ENCODE results near the gene LNPEP.
"Not testable (repeated sequence)": the region's sequence is repeated elsewhere in the genome, so short reads cannot be mapped to it uniquely, and the experiment has no call there.

Gene LNPEP

GRCh38 chr5:96930589-96930988 lies 5.3 kb upstream of the LNPEP start:
- no peaks in the 10 kb centered on the region for H3K36me3 ChIP-seq (ENCODE audit: insufficient read depth, low read length)
- H3K9me3 ChIP-seq (replicated peaks; ENCODE audit: low read length), result no peaks in the 10 kb centered on the region

GRCh38 chr5:96931037-96931436 lies 4.8 kb upstream of the LNPEP start:
- not testable (repeated sequence) for H3K4me2 ChIP-seq (ENCODE audit: low read length); H3K4me3 ChIP-seq (ENCODE audit: low read length); H3K27me3 ChIP-seq (ENCODE audit: control insufficient read depth, insufficient read depth, low read length); H3K9me3 ChIP-seq (replicated peaks; ENCODE audit: low read length); H3K36me3 ChIP-seq (ENCODE audit: insufficient read depth, low read length); H3K9ac ChIP-seq (ENCODE audit: low read depth, low read length)
- peaks cover 14% of the 10 kb centered on the region for H3K4me1 ChIP-seq (ENCODE audit: control insufficient read depth, insufficient read depth, low read length)

More at GRCh38 chr5:96930589-96930988, 5.3 kb upstream of the LNPEP start:
- no peak overlapping the region for H3K4me3 ChIP-seq (ENCODE audit: low read length)
- no peaks in the 10 kb centered on the region for H3K27me3 ChIP-seq (ENCODE audit: control insufficient read depth, insufficient read depth, low read length)
- peaks cover 14% of the 10 kb centered on the region for H3K4me1 ChIP-seq (ENCODE audit: control insufficient read depth, insufficient read depth, low read length)
- H3K4me2 ChIP-seq (ENCODE audit: low read length), result no peak overlapping the region
- H3K9ac ChIP-seq (ENCODE audit: low read depth, low read length), result no peak overlapping the region

GRCh38 chr5:96931605-96932004 lies 4.3 kb upstream of the LNPEP start:
- Histone ChIP-seq H3K27me3 (ENCODE audit: control insufficient read depth, insufficient read depth, low read length) (no peaks in the 10 kb centered on the region), H3K9ac (ENCODE audit: low read depth, low read length) (no peak overlapping the region), H3K36me3 (ENCODE audit: insufficient read depth, low read length) (no peaks in the 10 kb centered on the region), H3K4me3 (ENCODE audit: low read length) (no peak overlapping the region), H3K4me2 (ENCODE audit: low read length) (no peak overlapping the region), H3K9me3 (replicated peaks; ENCODE audit: low read length) (no peaks in the 10 kb centered on the region), H3K4me1 (ENCODE audit: control insufficient read depth, insufficient read depth, low read length) (peaks cover 14% of the 10 kb centered on the region)

- no peaks in the 10 kb centered on the region for H3K9me3 ChIP-seq (replicated peaks; ENCODE audit: low read length)
- H3K4me1 ChIP-seq (ENCODE audit: control insufficient read depth, insufficient read depth, low read length), result peaks cover 16% of the 10 kb centered on the region
- no peaks in the 10 kb centered on the region for H3K27me3 ChIP-seq (ENCODE audit: control insufficient read depth, insufficient read depth, low read length)
- no peak overlapping the region for H3K4me2 ChIP-seq (ENCODE audit: low read length)
- no peak overlapping the region for H3K4me3 ChIP-seq (ENCODE audit: low read length)
- H3K9ac ChIP-seq (ENCODE audit: low read depth, low read length), result no peak overlapping the region
- H3K36me3 ChIP-seq (ENCODE audit: insufficient read depth, low read length), result no peaks in the 10 kb centered on the region
Observed at GRCh38 chr5:96932026-96932425, 3.9 kb upstream of the LNPEP start.

GRCh38 chr5:96933764-96934707 lies 1.8 kb upstream of the LNPEP start:
- no peaks in the 10 kb centered on the region for H3K9me3 ChIP-seq (replicated peaks; ENCODE audit: low read length)
- peak overlapping the region; percentile 89 for H3K9ac ChIP-seq (ENCODE audit: low read depth, low read length)
- peak overlapping the region; percentile 98 for H3K4me3 ChIP-seq (ENCODE audit: low read length)
- H3K4me2 ChIP-seq (ENCODE audit: low read length), result peak overlapping the region; percentile 100
- H3K36me3 ChIP-seq (ENCODE audit: insufficient read depth, low read length), result no peaks in the 10 kb centered on the region
- H3K27me3 ChIP-seq (ENCODE audit: control insufficient read depth, insufficient read depth, low read length), result no peaks in the 10 kb centered on the region
- H3K4me1 ChIP-seq (ENCODE audit: control insufficient read depth, insufficient read depth, low read length), result peaks cover 21% of the 10 kb centered on the region

- no peaks in the 10 kb centered on the region for H3K27me3 ChIP-seq (ENCODE audit: control insufficient read depth, insufficient read depth, low read length)
- H3K9me3 ChIP-seq (replicated peaks; ENCODE audit: low read length), result no peaks in the 10 kb centered on the region
- H3K4me2 ChIP-seq (ENCODE audit: low read length), result peak overlapping the region; percentile 100
- H3K4me1 ChIP-seq (ENCODE audit: control insufficient read depth, insufficient read depth, low read length), result peaks cover 27% of the 10 kb centered on the region
- H3K9ac ChIP-seq (ENCODE audit: low read depth, low read length), result peak overlapping the region; percentile 89
- H3K4me3 ChIP-seq (ENCODE audit: low read length), result peak overlapping the region; percentile 98
- H3K36me3 ChIP-seq (ENCODE audit: insufficient read depth, low read length), result no peaks in the 10 kb centered on the region
Observed at GRCh38 chr5:96934708-96935558, 947 bp upstream of the LNPEP start.

GRCh38 chr5:96936431-96937320 lies 796 bp downstream of the LNPEP start:
- H3K4me3 ChIP-seq (ENCODE audit: low read length), result peak overlapping the region; percentile 98
- no peaks in the 10 kb centered on the region for H3K9me3 ChIP-seq (replicated peaks; ENCODE audit: low read length)
- H3K4me2 ChIP-seq (ENCODE audit: low read length), result peak overlapping the region; percentile 100
- peak overlapping the region; percentile 89 for H3K9ac ChIP-seq (ENCODE audit: low read depth, low read length)
- no peaks in the 10 kb centered on the region for H3K36me3 ChIP-seq (ENCODE audit: insufficient read depth, low read length)
- H3K4me1 ChIP-seq (ENCODE audit: control insufficient read depth, insufficient read depth, low read length), result peaks cover 36% of the 10 kb centered on the region
- H3K27me3 ChIP-seq (ENCODE audit: control insufficient read depth, insufficient read depth, low read length), result no peaks in the 10 kb centered on the region

GRCh38 chr5:96940586-96940985 lies 4.7 kb downstream of the LNPEP start:
- H3K4me2 ChIP-seq (ENCODE audit: low read length), result peak overlapping the region; percentile 9
- H3K36me3 ChIP-seq (ENCODE audit: insufficient read depth, low read length), result no peaks in the 10 kb centered on the region
- no peak overlapping the region for H3K9ac ChIP-seq (ENCODE audit: low read depth, low read length)
- H3K4me3 ChIP-seq (ENCODE audit: low read length), result no peak overlapping the region
- no peaks in the 10 kb centered on the region for H3K27me3 ChIP-seq (ENCODE audit: control insufficient read depth, insufficient read depth, low read length)
- H3K4me1 ChIP-seq (ENCODE audit: control insufficient read depth, insufficient read depth, low read length), result peaks cover 22% of the 10 kb centered on the region
- no peaks in the 10 kb centered on the region for H3K9me3 ChIP-seq (replicated peaks; ENCODE audit: low read length)

GRCh38 chr5:96941140-96941539 lies 5.3 kb downstream of the LNPEP start:
- peaks cover 22% of the 10 kb centered on the region for H3K4me1 ChIP-seq (ENCODE audit: control insufficient read depth, insufficient read depth, low read length)
- H3K9ac ChIP-seq (ENCODE audit: low read depth, low read length), result no peak overlapping the region
- no peak overlapping the region for H3K4me2 ChIP-seq (ENCODE audit: low read length)
- no peak overlapping the region for H3K4me3 ChIP-seq (ENCODE audit: low read length)
- H3K36me3 ChIP-seq (ENCODE audit: insufficient read depth, low read length), result no peaks in the 10 kb centered on the region
- H3K27me3 ChIP-seq (ENCODE audit: control insufficient read depth, insufficient read depth, low read length), result no peaks in the 10 kb centered on the region
- no peaks in the 10 kb centered on the region for H3K9me3 ChIP-seq (replicated peaks; ENCODE audit: low read length)

GRCh38 chr5:96942078-96942477 lies 6.2 kb downstream of the LNPEP start:
- Histone ChIP-seq H3K4me1 (ENCODE audit: control insufficient read depth, insufficient read depth, low read length) (peaks cover 23% of the 10 kb centered on the region), H3K36me3 (ENCODE audit: insufficient read depth, low read length) (no peaks in the 10 kb centered on the region), H3K4me3 (ENCODE audit: low read length) (no peak overlapping the region), H3K27me3 (ENCODE audit: control insufficient read depth, insufficient read depth, low read length) (no peaks in the 10 kb centered on the region), H3K9ac (ENCODE audit: low read depth, low read length) (no peak overlapping the region), H3K4me2 (ENCODE audit: low read length) (no peak overlapping the region), H3K9me3 (replicated peaks; ENCODE audit: low read length) (no peaks in the 10 kb centered on the region)

- Histone ChIP-seq H3K4me2 (ENCODE audit: low read length) (no peak overlapping the region), H3K9me3 (replicated peaks; ENCODE audit: low read length) (no peaks in the 10 kb centered on the region), H3K4me1 (ENCODE audit: control insufficient read depth, insufficient read depth, low read length) (peaks cover 19% of the 10 kb centered on the region), H3K36me3 (ENCODE audit: insufficient read depth, low read length) (no peaks in the 10 kb centered on the region), H3K9ac (ENCODE audit: low read depth, low read length) (no peak overlapping the region), H3K27me3 (ENCODE audit: control insufficient read depth, insufficient read depth, low read length) (no peaks in the 10 kb centered on the region), H3K4me3 (ENCODE audit: low read length) (no peak overlapping the region)
Observed at GRCh38 chr5:96942911-96943310, 7.0 kb downstream of the LNPEP start.

All from skeletal muscle satellite cell (primary cell).